ENCODE data around the gene GPR107.

GRCh38 chr9:130045725-130046450 lies 7.8 kb upstream of the GPR107 start:
- TF ChIP-seq CTCF (IDR thresholded peaks at IDR 0.05 in 4 of 5, conservative IDR thresholded peaks at IDR 0.05 in 1 of 5) (no peak), POLR2A (IDR thresholded peaks at IDR 0.05) (no peak)
